Stomach (tissue), 9 donors: ENCODE data around the gene RBPMS2. TPM values are rescaled to one million over a fixed set of nuclear protein-coding genes. Genes with fewer than 3 reads are reported as not detected.

Source experiments
- DNase-seq, 2 donors: peaks; one replicate each; pipeline versions ENCODE4 v3.0.0 to v3.0.0-alpha.2; 2013 to 2019
- H3K27ac ChIP-seq, 5 donors: fragments of 200-600 bp in 4 of 5; sonication (generic) in 4 of 5; one replicate each; pipeline ENCODE4 v1.5.1; 2013 to 2019; ENCODE audit warnings: mild to moderate bottlenecking in 1 of 5, moderate library complexity in 1 of 5
- H3K27me3 ChIP-seq, 3 donors: fragments of 200-600 bp; sonication (generic); one replicate each; pipeline ENCODE4 v1.5.1; 2017 to 2019; ENCODE audit warnings: mixed run types in 1 of 3
- H3K36me3 ChIP-seq, 4 donors: fragments of 200-600 bp; sonication (generic); 1 replicate in 3 of 4; 2 replicates in 1 of 4; pipeline ENCODE4 v1.5.1; 2016 to 2019
- H3K4me1 ChIP-seq, 4 donors: fragments of 200-600 bp; sonication (generic); one replicate each; pipeline ENCODE4 v1.5.1; 2016 to 2019
- H3K4me3 ChIP-seq, 4 donors: fragments of 200-600 bp; sonication (generic) in 3 of 4; one replicate each; pipeline ENCODE4 v1.5.1; 2016 to 2019; ENCODE audit warnings: mild to moderate bottlenecking in 1 of 4
- H3K9me3 ChIP-seq, 4 donors: fragments of 200-600 bp; sonication (generic); one replicate each; pipeline ENCODE4 v1.5.1; 2016 to 2019
- CTCF ChIP-seq, 7 experiments: fragments of 450-650 bp in 4 of 7; fragments of 200-600 bp in 3 of 7; sonication (generic) in 3 of 7; IDR thresholded peaks; one replicate each; pipeline ENCODE4 v1.5.1; 2016 to 2019; ENCODE audit warnings: antibody characterized with exemption in 7 of 7, control low read depth in 2 of 7, mild to moderate bottlenecking in 1 of 7
- EP300 ChIP-seq: sonication (generic); formaldehyde crosslinking; IDR thresholded peaks from one replicate; pipeline ENCODE4 v1.6.1; 2017; ENCODE audit warnings: antibody characterized with exemption
- POLR2A ChIP-seq, 4 donors: fragments of 450-650 bp; IDR thresholded peaks; one replicate each; pipeline ENCODE4 v1.6.1; 2016; ENCODE audit warnings: antibody characterized with exemption in 4 of 4, control low read depth in 2 of 4, mild to moderate bottlenecking in 1 of 4, moderate library complexity in 1 of 4
- POLR2AphosphoS5 ChIP-seq, 3 donors: sonication (generic); formaldehyde crosslinking; IDR thresholded peaks; one replicate each; pipeline ENCODE4 v1.6.1; 2016; ENCODE audit warnings: antibody characterized with exemption in 3 of 3
- WGBS, 5 donors: extraction: QIAGEN DNeasy Blood & Tissue Kit in 3 of 5; methylation state at CpG; one replicate each; pipeline versions ENCODE4 v1.1.5 to v1.1.7; 2013 to 2018; 5-methylcytosine and 5-hydroxymethylcytosine counted together
- intact Hi-C: fragments of 100-400 bp; cut with DNase I; formaldehyde crosslinking; loops from one replicate; pipeline ENCODE4 v1.15.1; 2023; ENCODE audit warnings: low total_unique reads
- polyA plus RNA-seq, 3 donors: library from polyadenylated mRNA; stranded (reverse); fragments of 200-250 nt; gene quantifications; one replicate each; pipeline ENCODE4 v1.2.3, GENCODE V29; 2013
- total RNA-seq, 5 donors: library from RNA; depleted of rRNA; stranded (reverse); fragments of >200 nt; gene quantifications; one replicate each; pipeline versions ENCODE4 v1.1.0 to v1.2.3, GENCODE V29; 2014 to 2016
- donor health status: healthy with polysubstance abuse.
- donor health status: Bipolar disorder and iron deficiency.
- donor health status: healthy.

Gene RBPMS2
- total and polyA plus RNA-seq, 8 donors, result 2.3 to 38.8 (median 9.1) TPM

- Histone ChIP-seq H3K36me3 (peaks cover 0 to 6% (median 3%) of the 10 kb centered on the region in 4 donors), H3K4me1 (peaks cover 0 to 46% (median 5%) of the 10 kb centered on the region in 4 donors), H3K27me3 (no peaks in the 10 kb centered on the region), H3K4me3 (peak overlapping the region in 1 of 4 donors; percentile 29), H3K27ac (peak overlapping the region in 3 of 5 donors; percentile 22 to 76 (median 55)), H3K9me3 (no peaks in the 10 kb centered on the region)
- TF ChIP-seq POLR2A (IDR thresholded peaks at IDR 0.05), result no peak
- no peak for TF ChIP-seq POLR2AphosphoS5 (IDR thresholded peaks at IDR 0.05)
- no peak for TF ChIP-seq CTCF (IDR thresholded peaks at IDR 0.05)
- TF ChIP-seq EP300, result no peak
- 80 to 89% (median 84%) methylated on average over 9 of the region's 9 CpGs for WGBS, 5 donors
- DNase-seq, result no peak
- intact Hi-C loops, result no loop called here
These were observed 27.8 kb downstream of the RBPMS2 start for GRCh38 chr15:64747578-64747977.

- 75 to 83% (median 80%) methylated on average over 6 to 7 of the region's 7 CpGs for WGBS, 5 donors
- Histone ChIP-seq H3K27me3 (no peaks in the 10 kb centered on the region), H3K27ac (peak overlapping the region in 3 of 5 donors; percentile 10 to 76 (median 22)), H3K9me3 (no peaks in the 10 kb centered on the region), H3K36me3 (peaks cover 0 to 6% (median 3%) of the 10 kb centered on the region in 4 donors), H3K4me3 (peak overlapping the region in 1 of 4 donors; percentile 29), H3K4me1 (peaks cover 0 to 52% (median 7%) of the 10 kb centered on the region in 4 donors)
- intact Hi-C loops, result no loop called here
- TF ChIP-seq CTCF (IDR thresholded peaks at IDR 0.05) (no peak), EP300 (no peak), POLR2A (IDR thresholded peaks at IDR 0.05) (no peak), POLR2AphosphoS5 (IDR thresholded peaks at IDR 0.05) (no peak)
- no peak for DNase-seq
These were observed 28.5 kb downstream of the RBPMS2 start for GRCh38 chr15:64746921-64747320.

- 78 to 81% (median 80%) methylated on average over 5 of the region's 5 CpGs for WGBS, 5 donors
- TF ChIP-seq EP300, result no peak
- no peak for TF ChIP-seq CTCF (IDR thresholded peaks at IDR 0.05)
- no peak for TF ChIP-seq POLR2A (IDR thresholded peaks at IDR 0.05)
- no peak for TF ChIP-seq POLR2AphosphoS5 (IDR thresholded peaks at IDR 0.05)
- peaks cover 0 to 52% (median 8%) of the 10 kb centered on the region in 4 donors for H3K4me1 ChIP-seq
- intact Hi-C loops, result no loop called here
- peak overlapping the region in 1 of 4 donors; percentile 29 for H3K4me3 ChIP-seq
- H3K36me3 ChIP-seq, result peaks cover 0 to 6% (median 3%) of the 10 kb centered on the region in 4 donors
- no peaks in the 10 kb centered on the region for H3K9me3 ChIP-seq
- DNase-seq, result no peak
- peak overlapping the region in 1 of 5 donors; percentile 76 for H3K27ac ChIP-seq
- no peaks in the 10 kb centered on the region for H3K27me3 ChIP-seq
These were observed 29.0 kb downstream of the RBPMS2 start for GRCh38 chr15:64746356-64746755.

GRCh38 chr15:64743691-64744090 is 31.7 kb downstream of the RBPMS2 start:
- H3K36me3 ChIP-seq, result peaks cover 0 to 5% (median 2%) of the 10 kb centered on the region in 4 donors
- intact Hi-C loops, result no loop called here
- H3K27me3 ChIP-seq, result no peaks in the 10 kb centered on the region
- peaks cover 0 to 48% (median 25%) of the 10 kb centered on the region in 4 donors for H3K4me1 ChIP-seq
- no peak for DNase-seq
- TF ChIP-seq POLR2A (IDR thresholded peaks at IDR 0.05) (no peak), POLR2AphosphoS5 (IDR thresholded peaks at IDR 0.05) (no peak), CTCF (IDR thresholded peaks at IDR 0.05) (no peak), EP300 (no peak)
- no peak overlapping the region for H3K4me3 ChIP-seq
- no peaks in the 10 kb centered on the region for H3K9me3 ChIP-seq
- WGBS, 5 donors, result 88 to 96% (median 91%) methylated on average over 11 of the region's 11 CpGs
- H3K27ac ChIP-seq, result peak overlapping the region in 3 of 5 donors; percentile 68 to 86 (median 83)
